K562 (cell line): Measurements from ENCODE around the gene DIP2A. TPM values are rescaled to one million over a fixed set of nuclear protein-coding genes. Genes with fewer than 3 reads are reported as not detected.

Source experiments
- CBX2 ChIP-seq: fragments of 200-600 bp; sonication (generic); IDR thresholded peaks from one replicate; pipeline ENCODE4 v1.6.1; 2012; ENCODE audit warnings: mild to moderate bottlenecking, low read length, inconsistent platforms; ENCODE audit not compliant: insufficient read depth, poor library complexity, severe bottlenecking
- CBX8 ChIP-seq: fragments of 200-600 bp; sonication (generic); IDR thresholded peaks from 2 replicates; pipeline ENCODE4 v1.6.1; 2012; ENCODE audit warnings: borderline replicate concordance, mixed run types, low read depth, mild to moderate bottlenecking, moderate library complexity, mixed read lengths, low read length, control low read depth, inconsistent platforms; ENCODE audit not compliant: poor library complexity, severe bottlenecking; ENCODE audit errors: extremely low read depth
- FOXA3 ChIP-seq, 2 experiments: fragments of 450-650 bp in 1 of 2; sonication (generic) in 1 of 2; formaldehyde crosslinking; IDR thresholded peaks in 1 of 2; conservative IDR thresholded peaks in 1 of 2; 2 replicates each; pipeline versions ENCODE4 v1.4.0 to v1.8.0; 2020 to 2022; ENCODE audit warnings: mild to moderate bottlenecking in 2 of 2, missing genetic modification reagents in 1 of 2
- MEF2A ChIP-seq: IDR thresholded peaks from 2 replicates; pipeline ENCODE4 v1.6.1; 2011; ENCODE audit warnings: low read depth, mild to moderate bottlenecking, low read length, moderate library complexity; ENCODE audit not compliant: control insufficient read depth
- MEIS2 ChIP-seq: fragments of 450-650 bp; IDR thresholded peaks from 2 replicates; pipeline ENCODE4 v1.6.1; 2014; ENCODE audit warnings: mild to moderate bottlenecking; ENCODE audit not compliant: partially characterized antibody
- PHB ChIP-seq: fragments of 250-450 bp; sonication (Bioruptor Pico); IDR thresholded peaks from 2 replicates; pipeline ENCODE4 v1.5.0; 2021
- RBFOX2 ChIP-seq: fragments of 200-400 bp; formaldehyde crosslinking; IDR thresholded peaks from 2 replicates; pipeline ENCODE4 v1.6.1; 2017; ENCODE audit warnings: low read depth, mild to moderate bottlenecking, low read length, moderate library complexity
- RBM25 ChIP-seq: fragments of 200-400 bp; formaldehyde crosslinking; IDR thresholded peaks from 2 replicates; pipeline ENCODE4 v1.6.1; 2018; ENCODE audit warnings: low read length, low read depth, moderate library complexity; ENCODE audit not compliant: severe bottlenecking
- RBM39 ChIP-seq: fragments of 200-400 bp; formaldehyde crosslinking; optimal IDR thresholded peaks from 2 replicates; pipeline ENCODE3; 2018; ENCODE audit warnings: low read depth, low read length
- ZNF445 ChIP-seq: fragments of 250-450 bp; sonication (Bioruptor Pico); IDR thresholded peaks from 2 replicates; pipeline ENCODE4 v1.4.0; 2020; ENCODE audit warnings: low read depth, mild to moderate bottlenecking, moderate library complexity
- polyA plus RNA-seq, 8 experiments: library from polyadenylated mRNA; depleted of rRNA in 4 of 8; stranded (reverse) in 5 of 8; unstranded in 3 of 8; fragments of >200 nt; fragmentation: Nextera tagmentation in 2 of 8; fragmentation: Illumina TruSeq in 1 of 8; extraction: Ambion mirVana in 2 of 8; extraction: Trizol in 1 of 8; gene quantifications; 2 replicates each; pipeline versions ENCODE4 v1.2.1 to v1.2.3, GENCODE V29; 2011 to 2014; ENCODE audit warnings: inconsistent platforms in 1 of 8, missing spikeins in 1 of 8
- total RNA-seq, 7 experiments: library from RNA; depleted of rRNA in 6 of 7; stranded (reverse); fragments of >200 nt in 6 of 7; fragmentation: Illumina TruSeq in 2 of 7; extraction: Trizol in 2 of 7; gene quantifications; 2 replicates each; pipeline versions ENCODE4 v1.2.1 to v1.2.3, GENCODE V29; 2011 to 2021; ENCODE audit warnings: low replicate concordance in 1 of 7
- TF ChIP-seq, protein P1 (sequence below): fragments of 250-450 bp; sonication (Bioruptor Pico); IDR thresholded peaks from 2 replicates; pipeline ENCODE4 v1.4.0; 2020; ENCODE audit warnings: borderline replicate concordance
- TF ChIP-seq, protein P2 (sequence below): fragments of 450-650 bp; IDR thresholded peaks from 2 replicates; pipeline ENCODE4 v1.6.1; 2016

The DIP2A gene
- total and polyA plus RNA-seq, 9 of the 15 experiments (the other 6 are each of a cell fraction or from before 2014, with no cell fraction given) = 4.3 to 34.5 (median 20.3) TPM

DNA sequence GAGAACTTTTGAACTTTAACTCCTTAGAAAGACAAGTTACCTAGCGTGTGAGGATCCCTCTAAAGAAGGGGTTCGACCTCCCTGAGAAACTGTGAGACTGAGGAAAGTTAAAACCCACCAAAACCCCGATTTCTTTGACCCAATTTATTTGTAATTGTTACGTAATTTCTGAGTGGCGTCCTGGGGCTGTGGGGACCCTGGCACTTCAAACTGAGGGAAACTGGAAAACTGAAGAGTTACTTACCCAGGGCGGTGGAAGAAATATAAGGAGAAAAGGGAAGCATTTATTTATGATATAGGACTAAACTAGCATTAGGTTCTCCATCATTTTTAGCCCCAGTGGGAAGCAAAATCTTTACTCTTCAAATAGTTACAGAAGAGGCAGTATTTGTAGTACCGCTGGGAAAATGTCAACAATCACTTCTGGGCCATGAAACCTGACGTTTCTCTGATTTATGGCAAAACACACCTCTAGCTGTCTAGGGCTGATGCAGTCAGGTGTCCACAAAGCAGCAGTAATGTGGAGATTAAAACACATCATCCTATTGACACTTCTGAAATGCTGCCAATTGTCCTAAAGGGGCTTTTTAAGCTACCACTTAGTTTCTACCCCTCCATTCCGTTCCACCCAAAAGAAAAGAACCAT, 145.8 kb downstream of the DIP2A start (continued):
- TF ChIP-seq MEF2A (no peak), PHB (CRISPR knock-in tag) (no peak), MEIS2 (peak; percentile 71), RBM25 (no peak), RBFOX2 (no peak), CBX2 (peak; percentile 78), RBM39 (no peak), ZNF445 (CRISPR knock-in tag) (no peak), FOXA3 (CRISPR knock-in tag; conservative IDR thresholded peaks at IDR 0.05 in 1 of 2, IDR thresholded peaks at IDR 0.05 in 1 of 2) (no peak), CBX8 (peak; percentile 66)
- TF ChIP-seq, protein P1, sequence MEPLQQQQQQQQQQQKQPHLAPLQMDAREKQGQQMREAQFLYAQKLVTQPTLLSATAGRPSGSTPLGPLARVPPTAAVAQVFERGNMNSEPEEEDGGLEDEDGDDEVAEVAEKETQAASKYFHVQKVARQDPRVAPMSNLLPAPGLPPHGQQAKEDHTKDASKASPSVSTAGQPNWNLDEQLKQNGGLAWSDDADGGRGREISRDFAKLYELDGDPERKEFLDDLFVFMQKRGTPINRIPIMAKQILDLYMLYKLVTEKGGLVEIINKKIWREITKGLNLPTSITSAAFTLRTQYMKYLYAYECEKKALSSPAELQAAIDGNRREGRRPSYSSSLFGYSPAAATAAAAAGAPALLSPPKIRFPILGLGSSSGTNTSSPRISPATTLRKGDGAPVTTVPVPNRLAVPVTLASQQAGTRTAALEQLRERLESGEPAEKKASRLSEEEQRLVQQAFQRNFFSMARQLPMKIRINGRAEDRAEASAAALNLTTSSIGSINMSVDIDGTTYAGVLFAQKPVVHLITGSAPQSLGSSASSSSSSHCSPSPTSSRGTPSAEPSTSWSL (CRISPR knock-in tag) = no peak
- TF ChIP-seq, protein P2, sequence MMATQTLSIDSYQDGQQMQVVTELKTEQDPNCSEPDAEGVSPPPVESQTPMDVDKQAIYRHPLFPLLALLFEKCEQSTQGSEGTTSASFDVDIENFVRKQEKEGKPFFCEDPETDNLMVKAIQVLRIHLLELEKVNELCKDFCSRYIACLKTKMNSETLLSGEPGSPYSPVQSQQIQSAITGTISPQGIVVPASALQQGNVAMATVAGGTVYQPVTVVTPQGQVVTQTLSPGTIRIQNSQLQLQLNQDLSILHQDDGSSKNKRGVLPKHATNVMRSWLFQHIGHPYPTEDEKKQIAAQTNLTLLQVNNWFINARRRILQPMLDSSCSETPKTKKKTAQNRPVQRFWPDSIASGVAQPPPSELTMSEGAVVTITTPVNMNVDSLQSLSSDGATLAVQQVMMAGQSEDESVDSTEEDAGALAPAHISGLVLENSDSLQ = peak; percentile 59
